Esophagus muscularis mucosa (tissue), 4 donors: ENCODE data around the gene EFL1. TPM values are rescaled to one million over a fixed set of nuclear protein-coding genes. Genes with fewer than 3 reads are reported as not detected.
A peak's percentile ranks its signal among the peaks of the same experiment; 100 is the strongest.
"Not testable (repeated sequence)": the region's sequence is repeated elsewhere in the genome, so short reads cannot be mapped to it uniquely, and the experiment has no call there.

Source experiments
- DNase-seq: peaks from one replicate; pipeline ENCODE4 v3.0.0-alpha.2; 2017; ENCODE audit errors: extremely low spot score
- H3K27ac ChIP-seq, 4 donors: fragments of 200-600 bp; sonication (generic); replicated peaks in 1 of 4; 1 replicate in 3 of 4; 2 replicates in 1 of 4; pipeline ENCODE4 v1.5.1; 2016 to 2019; ENCODE audit warnings: mild to moderate bottlenecking in 1 of 4
- H3K27me3 ChIP-seq, 4 donors: fragments of 200-600 bp; sonication (generic); one replicate each; pipeline versions ENCODE4 v1.5.1 to v1.6.0; 2016 to 2019
- H3K36me3 ChIP-seq, 4 donors: fragments of 200-600 bp; sonication (generic); one replicate each; pipeline ENCODE4 v1.5.1; 2016 to 2019
- H3K4me1 ChIP-seq, 4 donors: fragments of 200-600 bp; sonication (generic); one replicate each; pipeline ENCODE4 v1.5.1; 2016 to 2019
- H3K4me3 ChIP-seq, 4 donors: fragments of 200-600 bp; sonication (generic); 1 replicate in 2 of 4; 2 replicates in 2 of 4; pipeline ENCODE4 v1.5.1; 2016 to 2019; ENCODE audit warnings: mild to moderate bottlenecking in 4 of 4, moderate library complexity in 1 of 4
- H3K9me3 ChIP-seq, 4 donors: fragments of 200-600 bp; sonication (generic); 1 replicate in 3 of 4; 2 replicates in 1 of 4; pipeline ENCODE4 v1.5.1; 2016 to 2019
- CTCF ChIP-seq, 3 experiments: fragments of 200-600 bp in 2 of 3; fragments of 450-650 bp in 1 of 3; sonication (generic) in 2 of 3; IDR thresholded peaks; one replicate each; pipeline ENCODE4 v1.5.1; 2017 to 2019; ENCODE audit warnings: antibody characterized with exemption in 3 of 3, mild to moderate bottlenecking in 2 of 3, moderate library complexity in 1 of 3
- EP300 ChIP-seq: sonication (generic); formaldehyde crosslinking; IDR thresholded peaks from one replicate; pipeline ENCODE4 v1.6.1; 2017; ENCODE audit warnings: antibody characterized with exemption
- POLR2A ChIP-seq: fragments of 450-650 bp; IDR thresholded peaks from one replicate; pipeline ENCODE4 v1.6.1; 2017; ENCODE audit warnings: antibody characterized with exemption, moderate library complexity, mild to moderate bottlenecking, low read depth
- POLR2AphosphoS5 ChIP-seq, 2 donors: sonication (generic); formaldehyde crosslinking; IDR thresholded peaks; one replicate each; pipeline ENCODE4 v1.6.1; 2017; ENCODE audit warnings: antibody characterized with exemption in 2 of 2
- WGBS: methylation state at CpG from one replicate; pipeline ENCODE4 v1.1.5; 2018; 5-methylcytosine and 5-hydroxymethylcytosine counted together
- intact Hi-C: fragments of 100-400 bp; cut with DNase I; formaldehyde crosslinking; loops from one replicate; pipeline ENCODE4 v1.15.1; 2023
- total RNA-seq, 4 donors: library from RNA; depleted of rRNA; stranded (reverse); fragments of >200 nt; gene quantifications; one replicate each; pipeline versions ENCODE4 v1.1.0 to v1.2.1, GENCODE V29; 2016

The EFL1 gene
- total RNA-seq, 4 donors from 2014 or later = 13.0 to 17.4 (median 13.2) TPM

GRCh38 chr15:82196353-82196752, 66.2 kb downstream of the EFL1 start:
- no peaks in the 10 kb centered on the region for H3K36me3 ChIP-seq
- H3K4me3 ChIP-seq = no peak overlapping the region
- no peaks in the 10 kb centered on the region for H3K27me3 ChIP-seq
- H3K9me3 ChIP-seq = no peaks in the 10 kb centered on the region
- no peak overlapping the region for H3K27ac ChIP-seq
- no peak for TF ChIP-seq CTCF (IDR thresholded peaks at IDR 0.05)
- TF ChIP-seq EP300 = no peak
- TF ChIP-seq POLR2AphosphoS5 (IDR thresholded peaks at IDR 0.05) = no peak
- TF ChIP-seq POLR2A = no peak
- peaks cover 6 to 9% (median 7%) of the 10 kb centered on the region in 4 donors for H3K4me1 ChIP-seq
- intact Hi-C loops = loop anchor here (5.0 kb wide), 2 partner anchors 89 to 714 kb away; no protein-coding TSS in a partner anchor
- no peak for DNase-seq
- WGBS = 86% methylated on average over 2 of the region's 2 CpGs

- H3K36me3 ChIP-seq, H3K9me3 ChIP-seq, H3K4me3 ChIP-seq, H3K27me3 ChIP-seq, H3K4me1 ChIP-seq, DNase-seq: not testable (repeated sequence)
- H3K27ac ChIP-seq = peak overlapping the region in 1 of 4 donors; percentile 31
- intact Hi-C loops = loop anchor here (5.0 kb wide), 2 partner anchors 89 to 714 kb away; no protein-coding TSS in a partner anchor
- 80% methylated on average over 7 of the region's 7 CpGs for WGBS
Measured at GRCh38 chr15:82195818-82196217, 66.7 kb downstream of the EFL1 start.

- H3K27ac ChIP-seq, H3K9me3 ChIP-seq, DNase-seq, H3K4me1 ChIP-seq, intact Hi-C loops, H3K36me3 ChIP-seq, H3K27me3 ChIP-seq, H3K4me3 ChIP-seq: not testable (repeated sequence)
- WGBS = 68% methylated on average over 6 of the region's 6 CpGs
Measured at GRCh38 chr15:82194488-82194887, 68.0 kb downstream of the EFL1 start.

- H3K4me3 ChIP-seq, DNase-seq, H3K27me3 ChIP-seq, H3K36me3 ChIP-seq, H3K9me3 ChIP-seq, H3K4me1 ChIP-seq, H3K27ac ChIP-seq, intact Hi-C loops: not testable (repeated sequence)
- 60% methylated on average over 1 of the region's 1 CpG for WGBS
Measured at GRCh38 chr15:82193435-82193834, 69.1 kb downstream of the EFL1 start.

GRCh38 chr15:82192394-82192793, 70.1 kb downstream of the EFL1 start:
- H3K27ac ChIP-seq, H3K4me1 ChIP-seq, H3K4me3 ChIP-seq, H3K9me3 ChIP-seq, intact Hi-C loops, H3K36me3 ChIP-seq, DNase-seq, H3K27me3 ChIP-seq: not testable (repeated sequence)
- 93% methylated on average over 4 of the region's 4 CpGs for WGBS

- TF ChIP-seq POLR2A (no peak), EP300 (no peak), POLR2AphosphoS5 (IDR thresholded peaks at IDR 0.05) (no peak), CTCF (IDR thresholded peaks at IDR 0.05) (no peak)
- DNase-seq = no peak
- intact Hi-C loops = no loop called here
- H3K4me3 ChIP-seq = no peak overlapping the region
- H3K27me3 ChIP-seq = no peaks in the 10 kb centered on the region
- no peaks in the 10 kb centered on the region for H3K9me3 ChIP-seq
- no peaks in the 10 kb centered on the region for H3K36me3 ChIP-seq
- 91% methylated on average over 6 of the region's 6 CpGs for WGBS
- peaks cover 11 to 22% (median 21%) of the 10 kb centered on the region in 4 donors for H3K4me1 ChIP-seq
- no peak overlapping the region for H3K27ac ChIP-seq
Measured at GRCh38 chr15:82186719-82187406, 75.7 kb downstream of the EFL1 start.

GRCh38 chr15:82186161-82186560, 76.4 kb downstream of the EFL1 start:
- TF ChIP-seq POLR2A (no peak), EP300 (no peak), CTCF (IDR thresholded peaks at IDR 0.05) (no peak), POLR2AphosphoS5 (IDR thresholded peaks at IDR 0.05) (no peak)
- H3K36me3 ChIP-seq = no peaks in the 10 kb centered on the region
- WGBS = 95% methylated on average over 2 of the region's 2 CpGs

More at GRCh38 chr15:82186161-82186560, 76.4 kb downstream of the EFL1 start:
- no peaks in the 10 kb centered on the region for H3K27me3 ChIP-seq
- no peaks in the 10 kb centered on the region for H3K9me3 ChIP-seq
- peaks cover 11 to 22% (median 21%) of the 10 kb centered on the region in 4 donors for H3K4me1 ChIP-seq
- no peak for DNase-seq
- intact Hi-C loops = no loop called here
- H3K4me3 ChIP-seq = no peak overlapping the region
- no peak overlapping the region for H3K27ac ChIP-seq
